Activated CD4-positive, alpha-beta T cell treated with anti-CD3 and anti-CD28 coated beads, Interleukin-2, amount 10 ng/mL, durations not matched to agents 24 days and 14 days (primary cell): ENCODE data around the gene CD99L2. TPM values are rescaled to one million over a fixed set of nuclear protein-coding genes. Genes with fewer than 3 reads are reported as not detected.

Experiments used
- DNase-seq: peaks from one replicate; pipeline ENCODE4 v3.0.0; 2022
- H3K27ac Mint-ChIP-seq: one replicate; pipeline ENCODE4 v1.8.0; 2022; ENCODE audit warnings: mild to moderate bottlenecking, mixed read lengths
- H3K27me3 Mint-ChIP-seq: one replicate; pipeline ENCODE4 v1.8.0; 2022; ENCODE audit warnings: mixed read lengths
- H3K36me3 Mint-ChIP-seq: one replicate; pipeline ENCODE4 v1.8.0; 2022; ENCODE audit warnings: low read depth, mild to moderate bottlenecking, mixed read lengths
- H3K4me1 Mint-ChIP-seq: one replicate; pipeline ENCODE4 v1.8.0; 2021; ENCODE audit warnings: mixed read lengths
- H3K4me3 Mint-ChIP-seq: one replicate; pipeline ENCODE4 v1.8.0; 2022; ENCODE audit warnings: mild to moderate bottlenecking, moderate library complexity, mixed read lengths
- H3K9me3 Mint-ChIP-seq: one replicate; pipeline ENCODE4 v1.8.0; 2021; ENCODE audit warnings: mixed read lengths
- intact Hi-C: fragments of 100-400 bp; cut with micrococcal nuclease; formaldehyde crosslinking; loops from one replicate; pipeline ENCODE4 v1.15.1; 2023
- total RNA-seq: library from RNA; stranded (reverse); gene quantifications from 2 replicates; pipeline ENCODE4 v1.2.3, GENCODE V29; 2022

Gene CD99L2
- total RNA-seq, 1 donor from 2014 or later: 10.9 TPM

DNA sequence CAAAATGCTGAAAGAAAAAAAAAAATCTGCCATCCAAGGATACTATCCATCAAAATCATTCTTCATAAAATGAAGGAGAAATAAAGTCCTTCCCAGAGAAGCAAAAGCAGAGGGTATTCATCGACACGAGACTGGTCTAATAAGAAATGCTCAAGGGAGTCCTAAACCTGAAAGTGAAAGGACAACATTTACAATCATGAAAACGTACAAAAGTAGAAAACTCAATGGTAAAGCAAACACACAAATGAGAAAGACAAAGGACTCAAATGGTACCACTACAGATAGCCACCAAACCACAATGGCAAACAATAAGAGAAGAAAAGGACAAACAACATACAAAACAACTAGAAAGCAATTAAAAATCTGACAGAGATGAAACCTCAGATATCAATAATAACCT lies 41.0 kb downstream of the CD99L2 start:
- Mint-ChIP-seq H3K9me3 (peaks cover 19% of the 10 kb centered on the region), H3K36me3 (peaks cover 22% of the 10 kb centered on the region), H3K4me3 (no peak overlapping the region), H3K27me3 (no peaks in the 10 kb centered on the region), H3K27ac (no peak overlapping the region), H3K4me1 (no peaks in the 10 kb centered on the region)
- intact Hi-C loops: no loop called here
- DNase-seq: no peak

DNA sequence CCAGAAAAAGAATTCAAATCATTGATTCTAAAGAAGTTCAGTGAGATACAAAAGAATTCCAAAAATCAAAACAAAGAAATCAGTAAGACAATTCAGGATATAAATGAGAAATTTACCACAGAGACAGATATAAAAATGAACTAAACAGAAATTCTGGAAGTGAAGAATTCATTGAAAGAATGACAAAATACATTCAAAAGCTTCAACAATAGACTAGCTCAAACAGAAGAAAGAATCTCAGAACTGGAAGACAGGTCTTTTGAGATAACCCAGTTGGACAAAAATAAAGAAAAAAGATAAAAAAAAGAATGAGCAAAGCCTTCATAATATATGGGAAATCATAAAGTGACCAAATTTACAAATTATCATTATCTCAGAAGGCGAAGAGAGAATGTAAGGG lies 41.7 kb downstream of the CD99L2 start:
- peaks cover 19% of the 10 kb centered on the region for H3K9me3 Mint-ChIP-seq
- DNase-seq: no peak
- no peaks in the 10 kb centered on the region for H3K4me1 Mint-ChIP-seq
- H3K27me3 Mint-ChIP-seq: no peaks in the 10 kb centered on the region
- H3K36me3 Mint-ChIP-seq: peaks cover 22% of the 10 kb centered on the region
- no peak overlapping the region for H3K4me3 Mint-ChIP-seq
- no peak overlapping the region for H3K27ac Mint-ChIP-seq
- intact Hi-C loops: no loop called here

DNA sequence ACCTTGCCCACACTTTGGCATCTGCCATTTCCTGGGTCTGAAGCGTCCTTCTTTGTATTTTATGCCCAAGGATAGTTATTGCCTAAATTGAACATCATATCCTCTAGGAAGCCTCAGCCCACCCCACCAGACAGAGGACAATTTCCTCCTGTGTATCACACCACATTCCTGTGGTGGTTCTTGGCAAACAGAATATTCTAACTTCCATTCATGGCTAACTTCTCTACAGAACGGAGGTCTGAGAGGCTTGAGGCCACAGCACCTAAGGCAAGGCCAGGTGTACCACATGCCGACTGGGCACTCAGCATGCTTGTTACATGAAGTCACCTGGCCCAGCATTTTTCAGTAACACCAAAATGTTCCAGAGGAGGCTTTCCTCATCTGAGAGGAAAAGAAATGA lies 42.4 kb downstream of the CD99L2 start:
- Mint-ChIP-seq H3K4me3 (no peak overlapping the region), H3K36me3 (peaks cover 22% of the 10 kb centered on the region), H3K9me3 (peaks cover 19% of the 10 kb centered on the region), H3K27me3 (no peaks in the 10 kb centered on the region), H3K27ac (no peak overlapping the region), H3K4me1 (no peaks in the 10 kb centered on the region)
- no peak for DNase-seq
- intact Hi-C loops: no loop called here

DNA sequence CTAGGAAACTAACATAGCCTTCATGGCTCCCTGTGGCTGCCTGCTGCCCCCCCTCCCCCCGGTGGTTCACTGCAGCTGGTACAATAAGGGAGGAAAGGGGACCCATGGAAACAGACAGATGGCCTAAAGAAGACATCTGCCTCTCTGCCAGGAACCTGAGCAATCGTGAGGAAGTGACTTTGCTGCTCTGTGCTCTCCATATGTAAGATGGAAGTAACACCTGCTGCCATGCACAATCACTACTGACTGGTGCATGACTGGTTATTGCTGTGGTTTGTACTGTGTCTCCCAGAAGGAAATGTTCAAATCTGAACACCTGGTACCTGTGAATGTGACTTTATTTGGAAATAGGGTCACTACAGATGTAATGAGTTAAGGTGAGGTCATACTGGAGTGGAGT lies 43.6 kb downstream of the CD99L2 start:
- Mint-ChIP-seq H3K27ac (no peak overlapping the region), H3K36me3 (peaks cover 21% of the 10 kb centered on the region), H3K4me1 (no peaks in the 10 kb centered on the region), H3K4me3 (no peak overlapping the region), H3K9me3 (peaks cover 19% of the 10 kb centered on the region), H3K27me3 (no peaks in the 10 kb centered on the region)
- no peak for DNase-seq
- intact Hi-C loops: no loop called here

DNA sequence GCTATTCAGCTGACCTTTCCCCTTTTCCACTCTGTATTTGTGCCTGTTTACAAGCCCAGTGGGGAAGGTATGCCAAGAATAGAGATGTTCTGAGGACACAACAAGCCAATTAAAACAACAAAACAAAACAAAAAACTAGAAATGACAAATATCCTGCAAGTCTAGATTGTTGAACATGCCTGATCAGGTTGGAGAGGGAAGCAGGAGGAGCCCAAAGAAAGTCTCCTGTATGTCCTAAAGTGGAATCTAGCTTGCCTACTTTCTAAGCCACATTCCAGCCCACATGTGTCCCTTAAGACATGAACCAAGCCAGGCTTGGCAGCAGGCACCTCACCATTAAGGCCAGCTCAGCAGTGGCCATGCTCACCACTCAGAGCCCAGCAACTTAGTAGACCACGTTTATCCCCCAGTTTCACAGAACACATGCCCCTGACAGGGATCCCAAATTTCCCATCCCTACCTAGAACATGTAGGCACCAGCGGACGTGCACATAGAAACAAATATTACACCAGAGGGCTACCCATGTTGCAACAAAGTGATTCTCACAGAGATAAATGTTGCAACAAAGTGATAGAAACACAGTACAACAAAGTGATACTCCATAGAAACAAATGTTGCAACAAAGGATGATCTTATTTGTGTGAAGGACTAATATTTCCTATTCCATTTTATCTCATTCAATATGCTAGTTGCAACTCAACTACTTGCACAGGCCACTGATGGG lies 48.3 kb downstream of the CD99L2 start:
- DNase-seq: no peak
- Mint-ChIP-seq H3K9me3 (peaks cover 1% of the 10 kb centered on the region), H3K27ac (no peak overlapping the region), H3K36me3 (peaks cover 4% of the 10 kb centered on the region), H3K4me1 (peaks cover 3% of the 10 kb centered on the region), H3K27me3 (no peaks in the 10 kb centered on the region), H3K4me3 (no peak overlapping the region)
- intact Hi-C loops: no loop called here

DNA sequence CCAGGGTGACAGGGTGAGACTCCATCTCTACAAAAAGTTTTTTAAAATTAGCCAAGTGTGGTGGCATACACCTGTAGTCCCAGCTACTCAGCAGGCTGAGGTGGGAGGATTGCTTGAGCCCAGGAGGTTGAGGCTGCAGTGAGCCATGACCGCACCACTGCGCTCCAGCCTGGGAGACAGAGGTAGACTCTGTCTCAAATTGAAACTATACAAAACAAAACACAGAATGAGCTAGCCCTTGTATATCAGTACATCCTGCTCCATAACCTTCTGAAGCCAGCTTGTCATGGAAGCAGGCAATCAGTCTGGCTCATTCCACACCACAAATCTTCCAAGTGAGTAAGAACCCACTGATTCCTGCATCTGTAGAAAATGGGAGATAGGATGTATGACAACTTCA lies 49.0 kb downstream of the CD99L2 start:
- H3K9me3 Mint-ChIP-seq: no peaks in the 10 kb centered on the region
- no peak for DNase-seq
- H3K27ac Mint-ChIP-seq: no peak overlapping the region
- H3K4me3 Mint-ChIP-seq: no peak overlapping the region
- peaks cover 2% of the 10 kb centered on the region for H3K36me3 Mint-ChIP-seq
- intact Hi-C loops: no loop called here
- peaks cover 3% of the 10 kb centered on the region for H3K4me1 Mint-ChIP-seq
- H3K27me3 Mint-ChIP-seq: no peaks in the 10 kb centered on the region

DNA sequence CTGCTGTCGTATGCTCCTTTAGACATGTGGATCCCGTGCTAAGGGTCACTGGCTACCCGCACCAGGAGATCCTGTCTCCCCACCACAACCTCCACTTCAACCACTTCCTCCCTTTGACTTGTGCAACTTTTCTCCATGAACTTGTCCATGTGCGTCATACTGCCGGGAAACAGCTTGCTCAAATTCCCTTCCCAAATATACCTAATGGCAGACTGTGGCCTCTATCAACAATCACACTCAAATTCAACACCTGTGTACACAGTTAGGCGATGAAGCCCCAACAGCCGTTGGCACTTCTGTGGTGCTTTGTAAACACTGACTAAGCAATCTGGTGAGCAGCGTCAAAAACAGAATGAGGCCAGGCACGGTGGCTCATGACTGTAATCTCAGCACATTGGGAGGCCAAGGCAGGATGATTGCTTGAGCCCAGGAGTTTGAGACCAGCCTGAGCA lies 49.5 kb downstream of the CD99L2 start:
- Mint-ChIP-seq H3K4me1 (peaks cover 3% of the 10 kb centered on the region), H3K27me3 (no peaks in the 10 kb centered on the region), H3K9me3 (no peaks in the 10 kb centered on the region), H3K36me3 (no peaks in the 10 kb centered on the region), H3K27ac (no peak overlapping the region), H3K4me3 (no peak overlapping the region)
- no peak for DNase-seq
- intact Hi-C loops: no loop called here

DNA sequence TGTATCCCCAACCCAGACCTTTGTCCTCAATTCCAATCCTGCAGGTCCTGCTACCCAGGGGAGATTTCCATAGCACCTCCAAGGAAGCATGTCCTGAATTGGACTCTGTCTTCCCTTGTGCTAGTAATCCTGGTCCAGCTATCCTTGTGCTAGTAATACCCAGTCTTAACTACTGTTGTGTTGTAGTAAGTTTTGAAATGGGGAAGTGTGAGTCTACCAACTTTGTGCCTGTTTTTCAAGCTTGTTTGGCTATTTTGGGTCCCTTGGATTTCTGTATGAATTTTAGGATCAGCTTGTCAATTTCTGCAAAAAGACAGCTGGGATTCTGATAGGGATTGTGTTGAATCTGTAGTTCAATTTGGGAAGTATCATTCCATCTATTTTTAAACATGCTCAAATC lies 51.4 kb downstream of the CD99L2 start:
- Mint-ChIP-seq H3K9me3 (no peaks in the 10 kb centered on the region), H3K4me1 (peaks cover 3% of the 10 kb centered on the region), H3K4me3 (no peak overlapping the region), H3K27ac (no peak overlapping the region), H3K27me3 (no peaks in the 10 kb centered on the region), H3K36me3 (no peaks in the 10 kb centered on the region)
- DNase-seq: no peak
- intact Hi-C loops: no loop called here

DNA sequence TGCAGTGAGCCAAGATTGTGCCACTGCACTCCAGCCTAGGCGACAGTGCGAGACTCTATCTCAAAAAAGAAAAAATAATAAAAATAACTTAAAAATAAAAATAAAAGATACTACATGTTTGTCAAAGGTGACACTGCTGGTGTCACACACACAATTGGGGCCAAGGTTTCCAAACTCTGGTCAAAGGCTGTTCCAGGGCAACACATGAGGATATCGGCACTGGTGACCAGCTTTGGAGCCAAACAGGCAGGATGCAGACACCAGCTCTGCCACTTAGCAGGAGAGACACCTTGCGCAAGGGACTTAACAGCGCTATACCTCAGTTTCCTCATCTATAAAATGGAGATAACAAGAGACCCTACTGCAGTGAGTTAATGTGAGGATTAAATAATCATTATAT lies 52.3 kb downstream of the CD99L2 start:
- Mint-ChIP-seq H3K36me3 (no peaks in the 10 kb centered on the region), H3K9me3 (no peaks in the 10 kb centered on the region), H3K27ac (no peak overlapping the region), H3K4me1 (peaks cover 3% of the 10 kb centered on the region), H3K27me3 (no peaks in the 10 kb centered on the region), H3K4me3 (no peak overlapping the region)
- DNase-seq: no peak
- intact Hi-C loops: no loop called here

DNA sequence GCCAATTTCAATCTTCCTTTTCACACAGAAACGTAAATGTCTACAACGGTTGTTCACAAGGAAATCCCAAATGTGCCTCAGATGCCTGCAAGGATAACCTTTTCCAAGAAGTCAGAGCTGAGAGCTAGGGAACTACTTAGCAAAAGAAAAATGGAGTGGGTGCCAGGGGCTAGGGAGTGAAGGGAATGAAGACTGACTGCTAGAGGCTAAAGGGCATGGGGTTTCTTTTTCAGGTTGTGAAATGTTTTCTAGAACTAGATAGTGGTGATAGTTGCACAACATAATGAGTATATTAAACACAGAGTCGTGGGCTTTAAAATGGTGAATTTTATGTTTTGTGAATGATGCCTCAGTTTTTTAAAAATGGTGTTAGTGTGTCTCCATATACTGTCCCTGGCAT lies 53.4 kb downstream of the CD99L2 start:
- Mint-ChIP-seq H3K9me3 (no peaks in the 10 kb centered on the region), H3K4me1 (peaks cover 3% of the 10 kb centered on the region), H3K4me3 (no peak overlapping the region), H3K27me3 (no peaks in the 10 kb centered on the region), H3K27ac (no peak overlapping the region), H3K36me3 (no peaks in the 10 kb centered on the region)
- intact Hi-C loops: no loop called here
- no peak for DNase-seq

DNA sequence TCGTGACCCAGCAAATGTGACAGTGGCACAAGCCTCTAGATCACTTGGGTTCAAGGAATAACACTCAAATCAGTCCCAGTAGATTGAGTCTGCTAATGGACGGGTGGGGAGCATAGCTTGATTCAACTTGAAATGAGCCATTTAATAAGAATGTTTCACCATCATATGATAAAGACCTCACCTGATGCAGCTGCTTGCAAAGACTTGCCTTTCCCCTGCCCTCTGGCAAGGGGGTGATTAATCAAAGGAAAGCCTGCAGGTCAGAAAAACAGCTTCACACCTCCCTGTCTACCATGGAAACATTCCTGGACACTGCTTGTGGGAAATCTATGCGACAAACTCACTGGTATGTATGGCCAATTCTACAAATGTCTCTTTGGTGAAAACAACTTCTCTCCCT lies 54.5 kb downstream of the CD99L2 start:
- Mint-ChIP-seq H3K4me3 (no peak overlapping the region), H3K27ac (no peak overlapping the region), H3K4me1 (peaks cover 3% of the 10 kb centered on the region), H3K9me3 (no peaks in the 10 kb centered on the region), H3K36me3 (no peaks in the 10 kb centered on the region), H3K27me3 (no peaks in the 10 kb centered on the region)
- no peak for DNase-seq
- intact Hi-C loops: no loop called here

DNA sequence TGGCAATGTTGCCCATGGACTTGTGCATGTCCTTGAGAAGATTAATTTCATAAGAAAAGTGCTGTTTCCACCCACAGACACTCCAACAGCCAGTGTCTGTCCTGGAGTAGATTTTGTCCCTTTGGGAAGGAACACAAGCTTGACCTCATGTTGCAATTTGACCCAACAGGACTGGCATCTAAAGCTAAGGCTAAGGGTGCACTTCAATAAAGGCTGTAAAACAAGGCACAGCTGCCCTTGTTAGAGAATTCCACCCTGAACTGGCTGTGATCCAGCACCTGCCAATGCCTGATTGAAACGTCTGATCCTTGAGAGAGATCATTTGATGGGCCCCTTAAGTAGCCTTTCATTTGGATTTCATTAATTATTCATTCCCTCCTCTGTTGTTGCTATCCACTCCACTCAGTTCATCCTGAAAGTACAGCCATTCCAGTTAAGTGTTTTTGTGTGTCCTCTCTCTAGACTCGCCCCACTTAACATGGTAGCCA lies 56.2 kb downstream of the CD99L2 start:
- no peaks in the 10 kb centered on the region for H3K4me1 Mint-ChIP-seq
- H3K9me3 Mint-ChIP-seq: no peaks in the 10 kb centered on the region
- H3K4me3 Mint-ChIP-seq: no peak overlapping the region
- H3K27me3 Mint-ChIP-seq: no peaks in the 10 kb centered on the region
- H3K27ac Mint-ChIP-seq: no peak overlapping the region
- no peaks in the 10 kb centered on the region for H3K36me3 Mint-ChIP-seq
- intact Hi-C loops: no loop called here
- DNase-seq: no peak

DNA sequence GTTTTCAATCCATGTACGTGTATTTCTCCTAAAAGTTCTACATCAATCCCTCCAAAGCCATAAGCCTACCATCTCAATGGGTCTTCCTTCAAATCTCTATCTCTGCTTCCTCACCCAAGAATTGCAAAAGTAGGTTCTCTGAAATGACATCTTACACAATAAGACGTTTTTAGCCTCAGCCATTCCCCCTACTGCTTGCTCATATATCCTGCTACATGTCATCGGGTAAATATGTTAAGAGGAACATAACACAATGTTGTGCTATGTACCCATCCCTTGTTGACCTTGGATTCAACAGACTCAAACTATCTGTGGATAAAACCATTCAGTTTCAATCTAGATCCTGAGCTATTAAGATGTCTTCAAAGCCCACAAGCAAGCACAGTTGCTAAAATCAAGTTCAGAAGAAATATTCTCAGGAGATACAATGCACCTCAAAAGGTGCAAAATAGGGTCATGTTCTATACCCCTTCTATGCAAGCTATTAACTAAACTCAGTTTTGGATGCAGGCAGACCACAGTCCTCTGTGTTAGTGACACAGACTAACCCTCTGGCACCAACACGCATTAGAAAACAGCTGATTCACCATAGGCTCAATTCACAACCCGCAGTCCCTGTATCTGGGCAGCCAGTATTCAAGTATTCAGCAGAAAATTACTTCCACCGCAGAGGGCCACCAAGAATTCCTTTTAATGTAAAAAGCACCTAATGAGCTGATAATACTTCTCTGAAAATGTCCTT lies 56.8 kb downstream of the CD99L2 start:
- no peak for DNase-seq
- H3K4me1 Mint-ChIP-seq: no peaks in the 10 kb centered on the region
- intact Hi-C loops: no loop called here
- H3K4me3 Mint-ChIP-seq: no peak overlapping the region
- H3K9me3 Mint-ChIP-seq: no peaks in the 10 kb centered on the region
- no peaks in the 10 kb centered on the region for H3K36me3 Mint-ChIP-seq
- H3K27ac Mint-ChIP-seq: no peak overlapping the region
- no peaks in the 10 kb centered on the region for H3K27me3 Mint-ChIP-seq

DNA sequence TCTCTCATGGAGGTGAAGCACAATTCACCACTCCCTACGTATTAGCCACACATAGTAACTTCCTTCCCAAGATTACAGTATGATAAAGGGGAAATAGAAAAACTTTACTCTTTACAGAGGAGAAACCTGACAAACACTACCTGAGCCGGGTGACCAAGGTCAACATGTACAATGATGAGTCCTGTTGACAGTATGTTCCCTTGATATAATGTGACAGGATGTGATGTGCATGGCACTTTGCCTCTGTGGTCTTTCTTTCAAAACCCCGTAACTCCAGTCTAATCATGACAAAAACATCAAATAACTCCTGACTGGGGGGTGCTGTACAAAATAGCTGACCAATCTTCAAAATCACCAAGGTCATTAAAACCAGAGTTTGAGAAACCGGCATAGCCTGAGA lies 60.6 kb downstream of the CD99L2 start:
- DNase-seq: no peak
- intact Hi-C loops: no loop called here
- Mint-ChIP-seq H3K4me1 (peaks cover 4% of the 10 kb centered on the region), H3K9me3 (no peaks in the 10 kb centered on the region), H3K27me3 (no peaks in the 10 kb centered on the region), H3K4me3 (no peak overlapping the region), H3K36me3 (peaks cover 3% of the 10 kb centered on the region), H3K27ac (no peak overlapping the region)
